ENCODE results near the gene NXT1.

GRCh38 chr20:23331450-23332350 is 18.9 kb upstream of the NXT1 start:
- no peak for TF ChIP-seq CTCF (IDR thresholded peaks at IDR 0.05)
- TF ChIP-seq POLR2A (IDR thresholded peaks at IDR 0.05) = no peak
